HTR-8/SVneo (cell line): Measurements from ENCODE around the gene LAMP5.

Experiments
- DNase-seq: peaks from one replicate; pipeline ENCODE4 v3.0.0; 2011; ENCODE audit warnings: low spot score, mixed read lengths; ENCODE audit not compliant: insufficient read length
- FAIRE-seq: peaks from 2 replicates; lab custom pipeline; 2011; peaks lifted over from hg19 to GRCh38; lab: Jason Lieb, UNC

Gene LAMP5

GRCh38 chr20:9499126-9499899, 15.1 kb upstream of the LAMP5 start:
- DNase-seq (no peak), FAIRE-seq (no peak)

DNA sequence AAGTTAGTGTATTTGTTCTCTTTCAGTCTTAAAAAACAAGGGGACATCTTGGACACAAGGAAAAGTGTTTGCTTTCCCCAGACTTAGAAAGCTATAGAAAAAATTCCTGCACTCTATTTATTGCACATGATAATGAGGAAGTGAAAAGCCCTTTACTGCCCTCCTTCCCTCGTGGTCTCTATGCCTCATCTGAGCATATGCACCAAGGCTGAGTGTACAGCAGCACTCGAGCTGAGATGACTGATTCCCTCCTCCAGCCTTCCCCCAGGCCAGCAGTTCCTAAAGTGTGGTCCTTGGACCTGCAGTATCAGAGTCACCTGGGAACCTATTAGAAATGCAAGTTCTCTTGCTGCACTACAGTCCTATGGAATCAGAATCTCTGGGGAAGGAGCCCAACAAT, 14.3 kb upstream of the LAMP5 start:
- no peak for FAIRE-seq
- DNase-seq: no peak

GRCh38 chr20:9501473-9501872, 12.9 kb upstream of the LAMP5 start:
- FAIRE-seq (no peak), DNase-seq (no peak)

DNA sequence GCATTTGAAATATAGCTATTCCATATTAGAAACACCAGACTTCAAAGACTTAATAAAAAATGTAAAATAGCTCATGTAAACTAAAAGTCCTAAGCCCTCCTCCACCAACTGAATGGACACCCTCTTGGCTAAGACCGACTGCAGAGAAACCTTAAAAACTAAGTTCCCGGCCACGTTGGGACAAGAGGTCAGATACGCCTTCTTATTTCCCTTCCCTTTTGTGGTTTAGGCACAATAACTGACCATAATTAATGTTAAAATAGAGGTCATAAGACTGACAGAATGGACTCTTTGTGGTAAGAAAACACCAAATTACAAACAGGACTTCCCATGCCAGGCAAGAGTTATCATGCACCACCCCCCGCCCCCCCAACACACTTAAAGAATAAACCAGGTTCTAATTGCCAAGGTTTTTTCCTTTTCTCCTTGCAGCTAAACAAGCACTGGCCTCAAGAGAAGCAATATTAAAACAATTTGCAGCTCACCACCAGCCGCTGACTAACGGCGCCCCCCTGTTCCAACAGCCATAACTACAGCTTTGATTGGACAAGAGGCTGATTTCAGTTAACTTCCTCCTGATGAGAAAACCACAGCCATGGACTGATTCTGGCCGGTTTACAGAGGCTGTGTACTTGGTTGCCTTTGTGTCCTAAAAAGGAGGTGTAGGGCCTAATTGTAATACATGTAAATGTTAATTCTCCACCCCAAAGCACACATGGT, 10.7 kb upstream of the LAMP5 start:
- DNase-seq (no peak), FAIRE-seq (no peak)

DNA sequence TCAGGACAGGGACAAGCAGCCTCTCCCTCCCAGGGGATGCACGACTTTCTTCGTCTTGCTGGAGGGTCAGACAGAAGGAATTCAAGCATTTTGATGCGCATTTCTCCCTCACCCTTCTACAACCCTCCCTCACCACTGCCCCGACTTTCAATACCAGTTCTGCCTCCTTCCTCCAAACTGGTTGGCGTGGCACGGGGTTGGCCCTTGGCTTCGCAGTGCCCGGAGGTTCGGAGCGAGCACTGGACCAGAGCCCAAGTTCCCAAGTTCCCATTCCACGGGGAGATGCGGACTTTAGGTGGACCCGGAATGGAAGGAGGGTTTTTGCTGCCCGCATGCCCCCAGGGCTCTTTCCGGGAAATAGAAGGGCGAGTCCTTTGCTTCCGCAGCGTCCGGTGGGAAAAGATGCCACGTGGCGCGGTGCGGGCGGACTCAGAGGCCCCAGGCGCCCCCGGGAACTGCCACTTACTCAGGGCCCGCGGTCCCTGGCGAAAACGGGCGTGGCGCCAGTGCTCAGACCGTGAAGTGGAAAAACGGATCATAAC, 8.0 kb upstream of the LAMP5 start:
- DNase-seq (no peak), FAIRE-seq (no peak)

- FAIRE-seq: no peak
These were observed 7.4 kb upstream of the LAMP5 start for GRCh38 chr20:9506964-9507369.

DNA sequence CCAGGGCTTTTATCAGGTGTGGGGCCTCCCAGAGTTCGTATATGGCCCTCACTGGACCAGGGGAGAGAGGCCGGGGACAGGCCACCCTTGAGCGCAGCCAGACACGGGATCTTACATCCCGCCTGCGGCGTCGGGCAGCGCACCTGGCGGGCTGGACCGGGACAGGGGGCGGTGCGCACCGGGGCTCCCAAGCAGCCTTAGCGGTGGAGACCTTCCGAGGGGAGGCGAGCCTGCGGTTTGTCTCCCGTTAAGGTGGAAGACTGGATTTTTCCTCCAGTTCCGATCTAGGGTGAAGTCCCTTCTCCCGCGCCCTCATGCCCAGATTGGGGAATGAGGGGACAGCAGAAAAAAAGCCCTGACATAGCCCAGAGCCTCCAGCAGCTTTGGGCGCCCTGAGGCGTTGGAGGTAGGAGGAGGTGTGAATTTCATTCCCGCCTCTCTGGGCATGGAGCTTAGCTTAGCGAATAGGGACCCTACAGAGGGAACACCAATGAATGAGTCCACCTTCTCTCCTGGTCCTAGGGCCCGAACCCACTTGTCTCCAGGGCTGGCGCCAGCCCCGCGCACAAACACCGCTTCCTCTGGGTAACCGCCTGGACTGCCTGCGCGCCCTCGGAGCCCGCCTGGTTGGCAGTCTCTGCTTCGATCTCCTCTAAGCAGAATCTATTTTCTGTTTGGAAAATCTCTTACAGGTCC, 6.7 kb upstream of the LAMP5 start:
- DNase-seq (no peak), FAIRE-seq (no peak)

More at GRCh38 chr20:9506964-9507369, 7.4 kb upstream of the LAMP5 start:
- DNase-seq: no peak

GRCh38 chr20:9508240-9508661, 6.1 kb upstream of the LAMP5 start:
- DNase-seq: no peak
- FAIRE-seq: no peak

DNA sequence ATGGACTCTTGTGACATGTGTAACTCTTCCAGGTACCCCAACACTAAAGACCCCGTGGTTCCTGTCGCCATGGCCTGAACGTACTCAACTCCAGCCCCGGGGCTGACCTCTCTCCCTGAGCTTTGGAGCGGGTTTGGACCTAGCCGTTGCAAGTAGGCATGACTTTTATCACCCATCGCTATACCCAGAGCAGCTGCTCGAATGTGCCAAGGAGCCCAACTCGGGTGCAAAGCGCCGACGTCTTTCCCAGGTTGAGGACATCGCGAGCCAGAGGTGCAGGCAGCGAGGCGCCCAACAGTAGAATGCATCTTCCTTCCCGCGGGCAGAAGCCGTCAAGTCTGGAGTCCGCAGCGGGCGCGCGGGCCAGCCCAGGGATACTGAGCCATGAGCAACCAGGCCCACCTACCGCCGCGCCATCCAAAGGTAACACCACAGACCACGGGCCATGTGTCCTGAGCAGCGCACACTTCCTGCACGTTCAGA, 5.7 kb upstream of the LAMP5 start:
- no peak for FAIRE-seq

GRCh38 chr20:9509246-9509645, 5.1 kb upstream of the LAMP5 start:
- FAIRE-seq (no peak), DNase-seq (no peak)

More for the DNA sequence above, 5.7 kb upstream of the LAMP5 start:
- DNase-seq: no peak

DNA sequence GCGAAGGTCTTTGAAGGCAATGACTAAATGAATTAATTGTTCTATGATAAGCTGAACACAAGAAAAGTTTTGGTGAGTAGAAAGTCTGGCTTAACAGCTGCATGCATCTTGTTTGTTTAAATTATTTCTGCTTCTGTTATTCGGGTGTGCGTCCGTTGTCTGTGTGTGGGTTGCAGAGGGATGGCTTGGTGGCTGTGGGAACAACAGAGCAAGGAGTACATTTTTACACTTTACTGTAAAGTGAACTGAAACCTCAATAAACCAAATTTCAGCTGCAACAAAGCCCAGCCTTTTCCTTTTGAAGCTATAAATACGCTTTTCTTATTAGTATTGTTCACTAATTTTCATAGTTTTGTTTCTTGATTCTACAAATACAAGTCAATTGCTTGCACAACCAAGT, 3.5 kb upstream of the LAMP5 start:
- no peak for FAIRE-seq
- DNase-seq: no peak

DNA sequence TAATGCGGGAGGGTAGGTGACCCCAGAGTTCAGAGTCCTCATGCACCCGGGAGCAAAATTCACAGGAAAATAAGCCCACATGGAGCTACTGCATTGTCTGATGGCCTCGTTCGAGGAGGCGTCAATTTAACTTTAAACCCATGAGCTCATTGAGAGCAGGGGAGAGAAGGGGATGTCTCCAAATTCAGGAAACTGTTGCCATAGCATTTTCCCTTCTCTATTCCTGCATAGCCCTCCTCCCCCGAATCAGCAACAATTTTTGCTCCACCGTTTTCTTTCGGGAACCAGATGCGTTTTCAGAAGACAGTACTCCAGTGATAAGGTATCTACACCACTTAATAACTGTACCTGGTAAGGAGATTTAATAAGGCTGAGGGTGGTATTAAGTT, 324 bp upstream of the LAMP5 start:
- DNase-seq (no peak), FAIRE-seq (no peak)

- FAIRE-seq: no peak
- DNase-seq: no peak
These were observed 810 bp downstream of the LAMP5 start for GRCh38 chr20:9515214-9515585.

GRCh38 chr20:9515741-9516233, 1.4 kb downstream of the LAMP5 start:
- FAIRE-seq: no peak
- DNase-seq: no peak

DNA sequence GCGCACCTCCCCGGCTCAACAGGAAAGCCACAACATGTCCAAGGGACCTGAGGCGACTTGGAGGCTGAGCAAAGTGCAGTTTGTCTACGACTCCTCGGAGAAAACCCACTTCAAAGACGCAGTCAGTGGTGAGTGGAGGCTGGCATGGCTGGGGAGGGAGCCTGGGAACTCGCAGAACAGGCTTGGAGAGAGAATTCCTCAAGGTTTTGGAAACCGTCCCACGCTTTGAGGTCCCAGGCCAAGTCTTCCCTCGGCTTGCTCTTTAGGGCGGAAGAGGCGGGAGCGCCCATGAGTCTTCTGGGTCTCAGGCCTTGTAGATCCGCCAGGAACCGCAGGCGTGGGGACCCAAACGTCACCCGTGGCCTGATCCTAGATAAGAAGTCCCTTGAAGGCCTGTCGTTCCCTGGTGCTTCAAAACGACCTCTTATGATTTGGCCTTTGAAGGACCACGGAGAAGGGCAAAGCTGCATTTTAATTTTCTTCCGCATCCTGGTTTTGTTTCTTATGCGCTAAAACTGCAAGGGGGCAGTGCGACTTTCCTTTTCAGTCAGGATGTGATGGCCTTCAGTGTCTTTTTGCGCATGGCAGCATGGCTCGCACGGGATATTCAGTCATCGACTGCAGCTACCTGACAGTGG, 2.0 kb downstream of the LAMP5 start:
- FAIRE-seq: no peak
- no peak for DNase-seq

DNA sequence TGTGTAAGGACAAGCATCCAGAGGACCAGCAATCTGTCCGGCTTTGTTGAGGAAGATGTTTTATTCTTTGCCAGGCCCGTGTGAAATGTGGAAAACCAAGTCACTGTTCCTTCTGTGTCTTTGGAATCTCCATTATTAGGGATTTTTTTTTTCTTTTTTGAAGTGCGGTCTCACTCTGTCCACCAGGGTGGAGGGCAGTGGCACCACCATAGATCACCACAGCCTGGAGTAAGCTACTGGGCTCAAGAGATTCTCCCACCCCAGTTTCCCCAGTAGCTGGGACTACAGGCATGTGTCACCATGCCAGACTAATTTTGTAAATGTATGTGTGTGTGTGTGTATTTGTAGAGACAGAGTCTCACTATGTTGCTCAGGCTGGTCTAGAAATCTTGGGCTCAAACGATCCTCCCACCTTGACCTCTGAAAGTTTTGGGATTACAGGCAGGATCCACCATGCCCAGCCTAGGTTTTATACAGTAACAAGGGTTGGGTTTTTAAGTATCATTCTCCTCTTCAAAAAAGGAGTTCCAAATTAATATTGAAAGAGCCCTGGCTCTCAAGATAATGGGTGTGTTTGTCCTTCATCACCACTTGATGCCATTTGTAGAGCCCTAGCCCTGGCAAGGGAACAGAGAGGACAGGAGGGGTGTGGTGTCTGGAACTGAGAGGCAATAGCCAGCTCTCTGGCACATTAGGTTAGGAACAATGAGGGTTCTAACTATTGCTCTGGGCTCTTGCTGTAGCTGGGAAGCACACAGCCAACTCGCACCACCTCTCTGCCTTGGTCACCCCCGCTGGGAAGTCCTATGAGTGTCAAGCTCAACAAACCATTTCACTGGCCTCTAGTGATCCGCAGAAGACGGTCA, 3.1 kb downstream of the LAMP5 start:
- FAIRE-seq (no peak), DNase-seq (no peak)

- no peak for DNase-seq
- FAIRE-seq: no peak
These were observed 4.3 kb downstream of the LAMP5 start for GRCh38 chr20:9518576-9519175.

GRCh38 chr20:9520086-9520485, 5.7 kb downstream of the LAMP5 start:
- FAIRE-seq: no peak

DNA sequence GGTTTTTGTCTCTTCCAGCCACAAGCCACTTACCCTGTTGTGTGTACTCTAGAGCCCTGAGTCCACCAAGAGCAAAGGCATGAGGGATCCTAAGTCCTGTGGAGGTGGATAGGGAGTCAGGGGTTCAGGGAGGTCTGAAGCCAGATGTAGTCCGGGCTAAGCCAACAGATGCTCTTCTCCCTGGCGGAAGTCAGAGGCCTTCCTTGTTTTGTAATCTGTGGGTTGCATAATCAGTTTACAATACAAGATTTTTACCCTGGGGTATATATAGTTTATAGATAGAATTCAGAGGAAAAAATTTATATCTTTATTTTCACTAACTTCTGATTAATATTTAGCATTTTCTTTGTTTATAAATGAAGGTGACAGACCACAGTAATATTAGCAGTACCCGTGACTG, 9.2 kb downstream of the LAMP5 start:
- no peak for FAIRE-seq
- DNase-seq: no peak

More at GRCh38 chr20:9520086-9520485, 5.7 kb downstream of the LAMP5 start:
- no peak for DNase-seq
